SK-N-SH (cell line): ENCODE data around the gene CSNK1A1L. TPM values are rescaled to one million over a fixed set of nuclear protein-coding genes. Genes with fewer than 3 reads are reported as not detected.

Experiments
- CTCF ChIA-PET: fragments of 300-600, 350-600 bp; formaldehyde crosslinking; extraction: SDS; loops from one replicate; lab custom pipeline; 2021; lab: Yijun Ruan, JAX
- POLR2A ChIA-PET: fragments of 350-600 bp; sonication (Branson Sonifier 250); formaldehyde crosslinking; extraction: SDS; loops from one replicate; lab custom pipeline; 2020; ENCODE audit warnings: antibody characterized with exemption, inconsistent platforms; lab: Yijun Ruan, JAX
- DNase-seq: peaks from one replicate; pipeline ENCODE4 v3.0.0; 2012
- H2AFZ ChIP-seq: fragments of 200-600 bp; sonication (generic); 2 replicates; pipeline ENCODE4 v1.8.1; 2016; ENCODE audit warnings: antibody characterized with exemption, mild to moderate bottlenecking, low read depth
- H3F3A ChIP-seq: fragments of 200-600 bp; sonication (generic); replicated peaks from 2 replicates; pipeline ENCODE3; 2016; ENCODE audit warnings: antibody characterized with exemption, mild to moderate bottlenecking; ENCODE audit not compliant: insufficient read depth
- H3K27ac ChIP-seq, 2 experiments: fragments of 200-500 bp in 1 of 2; fragments of 200-600 bp in 1 of 2; sonication (Bioruptor generic) in 1 of 2; sonication (generic), shearing (Covaris generic) in 1 of 2; 2 replicates each; pipeline versions ENCODE4 v1.5.1 to v1.6.1; 2014 to 2016; ENCODE audit warnings: low read depth in 2 of 2, inconsistent platforms in 1 of 2, low read length in 1 of 2, mild to moderate bottlenecking in 1 of 2, mixed read lengths in 1 of 2
- H3K27me3 ChIP-seq: fragments of 200-600 bp; sonication (generic), shearing (Covaris generic); 2 replicates; pipeline ENCODE4 v1.6.1; 2016; ENCODE audit warnings: mixed run types; ENCODE audit not compliant: insufficient read depth
- H3K36me3 ChIP-seq, 2 experiments: fragments of 200-500 bp in 1 of 2; fragments of 200-600 bp in 1 of 2; sonication (Bioruptor generic) in 1 of 2; sonication (generic) in 1 of 2; replicated peaks in 1 of 2; 2 replicates each; pipeline versions ENCODE3 to v1.5.1; 2014 to 2016; ENCODE audit warnings: low read length in 1 of 2, mild to moderate bottlenecking in 1 of 2; ENCODE audit not compliant: insufficient read depth in 2 of 2, control insufficient read depth in 1 of 2
- H3K4me1 ChIP-seq, 2 experiments: fragments of 200-500 bp in 1 of 2; fragments of 200-600 bp in 1 of 2; sonication (Bioruptor generic) in 1 of 2; sonication (generic), shearing (Covaris generic) in 1 of 2; 2 replicates each; pipeline versions ENCODE4 v1.5.1 to v1.6.1; 2014 to 2016; ENCODE audit warnings: low read depth in 1 of 2, low read length in 1 of 2, mixed run types in 1 of 2; ENCODE audit not compliant: insufficient read depth in 2 of 2, control insufficient read depth in 1 of 2
- H3K4me2 ChIP-seq: fragments of 200-600 bp; sonication (generic), shearing (Covaris generic); 2 replicates; pipeline ENCODE4 v1.6.1; 2017; ENCODE audit warnings: mixed run types
- H3K4me3 ChIP-seq, 2 experiments: fragments of 200-500 bp in 1 of 2; fragments of 200-600 bp in 1 of 2; sonication (Bioruptor generic) in 1 of 2; sonication (generic), shearing (Covaris generic) in 1 of 2; 2 replicates each; pipeline versions ENCODE4 v1.5.1 to v1.8.1; 2014 to 2016; ENCODE audit warnings: low read depth in 2 of 2, inconsistent platforms in 1 of 2, low read length in 1 of 2, mild to moderate bottlenecking in 1 of 2, mixed read lengths in 1 of 2, moderate library complexity in 1 of 2
- H3K79me2 ChIP-seq: fragments of 200-600 bp; sonication (generic); 2 replicates; pipeline ENCODE4 v1.8.1; 2017; ENCODE audit warnings: mild to moderate bottlenecking; ENCODE audit not compliant: insufficient read depth
- H3K9ac ChIP-seq: fragments of 200-600 bp; sonication (generic); 2 replicates; pipeline ENCODE4 v1.6.1; 2017; ENCODE audit warnings: mixed run types
- H3K9me2 ChIP-seq: fragments of 200-600 bp; sonication (generic); 2 replicates; pipeline ENCODE4 v1.6.1; 2017; ENCODE audit warnings: mixed run types
- H3K9me3 ChIP-seq: fragments of 200-600 bp; sonication (generic); 2 replicates; pipeline ENCODE4 v1.6.1; 2017; ENCODE audit warnings: mixed run types, mild to moderate bottlenecking, moderate library complexity
- H4K20me1 ChIP-seq: fragments of 200-600 bp; sonication (generic); 2 replicates; pipeline ENCODE4 v1.6.1; 2017; ENCODE audit warnings: mild to moderate bottlenecking, mixed run types; ENCODE audit not compliant: insufficient read depth
- ELF1 ChIP-seq: IDR thresholded peaks from 2 replicates; pipeline ENCODE4 v1.4.0; 2012
- FOSL2 ChIP-seq: IDR thresholded peaks from 2 replicates; pipeline ENCODE4 v1.4.0; 2012; ENCODE audit warnings: low read depth, mild to moderate bottlenecking, moderate library complexity, borderline replicate concordance
- GABPA ChIP-seq: IDR thresholded peaks from 2 replicates; pipeline ENCODE4 v1.4.0; 2012; ENCODE audit warnings: low read depth, mild to moderate bottlenecking
- MXI1 ChIP-seq: IDR thresholded peaks from 2 replicates; pipeline ENCODE4 v1.6.1; 2012; ENCODE audit warnings: mild to moderate bottlenecking, low read depth, low read length, improper control_type of control experiment
- NRF1 ChIP-seq: IDR thresholded peaks from 2 replicates; pipeline ENCODE4 v1.6.1; 2012; ENCODE audit warnings: low read depth, mild to moderate bottlenecking, low read length
- RAD21 ChIP-seq: IDR thresholded peaks from 2 replicates; pipeline ENCODE4 v1.6.1; 2012; ENCODE audit warnings: mild to moderate bottlenecking, low read length
- RCOR1 ChIP-seq: fragments of 150-350 bp; IDR thresholded peaks from 2 replicates; pipeline ENCODE4 v1.6.1; 2017; ENCODE audit warnings: antibody characterized with exemption, low read length
- RFX5 ChIP-seq: IDR thresholded peaks from 2 replicates; pipeline ENCODE4 v1.6.1; 2012; ENCODE audit warnings: mild to moderate bottlenecking, improper control_type of control experiment, low read length
- TAF1 ChIP-seq: IDR thresholded peaks from 2 replicates; pipeline ENCODE4 v1.6.1; 2012; ENCODE audit warnings: low read depth, mild to moderate bottlenecking, low read length, moderate library complexity, borderline replicate concordance
- YY1 ChIP-seq: IDR thresholded peaks from 2 replicates; pipeline ENCODE4 v1.4.0; 2012; ENCODE audit warnings: low read depth, mild to moderate bottlenecking
- WGBS: methylation state at CpG from one replicate; pipeline ENCODE4 v1.1.6; 2017; ENCODE audit warnings: low lambda C conversion rate; 5-methylcytosine and 5-hydroxymethylcytosine counted together
- polyA plus RNA-seq, 3 experiments: library from polyadenylated mRNA; depleted of rRNA; stranded (reverse); fragments of >200 nt; gene quantifications; 2 replicates each; pipeline ENCODE4 v1.2.3, GENCODE V29; 2012
- TF ChIP-seq, protein P1 (sequence below): fragments of 150-350 bp; IDR thresholded peaks from 2 replicates; pipeline ENCODE4 v1.6.1; 2017; ENCODE audit warnings: antibody characterized with exemption, low read length, low read depth, borderline replicate concordance
- TF ChIP-seq, protein P2 (sequence below): IDR thresholded peaks from 2 replicates; pipeline ENCODE4; 2012
- TF ChIP-seq, protein P3 (sequence below): IDR thresholded peaks from 2 replicates; pipeline ENCODE4 v1.4.0; 2012; ENCODE audit warnings: low read depth, borderline replicate concordance

The CSNK1A1L gene
- polyA plus RNA-seq, 1 of the 3 experiments (the other 2 are of a cell fraction) = not detected

DNA sequence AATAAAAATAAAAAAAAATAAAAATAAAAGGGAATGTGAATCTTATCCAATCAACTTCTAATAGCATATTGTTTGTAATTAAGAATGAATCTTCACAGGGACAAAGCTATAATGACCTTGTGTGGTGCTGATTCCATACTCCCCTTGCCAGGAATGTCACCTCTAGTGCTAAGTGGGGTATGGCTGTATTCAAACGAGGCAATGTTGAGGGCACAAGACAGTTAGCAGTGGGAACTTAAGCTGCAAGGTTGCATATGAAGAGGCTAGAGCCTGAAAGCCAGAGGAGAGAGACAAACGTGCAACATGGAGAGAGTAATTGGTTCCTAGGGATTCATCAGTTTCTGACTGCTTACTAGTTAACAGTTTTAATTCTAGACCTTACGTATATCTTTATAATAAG lies 43.9 kb upstream of the CSNK1A1L start:
- no peaks in the 10 kb centered on the region for H3K9me3 ChIP-seq
- H2AFZ ChIP-seq = peak overlapping the region; percentile 35; the same call in 1 of the 2 replicates
- TF ChIP-seq, protein P1, sequence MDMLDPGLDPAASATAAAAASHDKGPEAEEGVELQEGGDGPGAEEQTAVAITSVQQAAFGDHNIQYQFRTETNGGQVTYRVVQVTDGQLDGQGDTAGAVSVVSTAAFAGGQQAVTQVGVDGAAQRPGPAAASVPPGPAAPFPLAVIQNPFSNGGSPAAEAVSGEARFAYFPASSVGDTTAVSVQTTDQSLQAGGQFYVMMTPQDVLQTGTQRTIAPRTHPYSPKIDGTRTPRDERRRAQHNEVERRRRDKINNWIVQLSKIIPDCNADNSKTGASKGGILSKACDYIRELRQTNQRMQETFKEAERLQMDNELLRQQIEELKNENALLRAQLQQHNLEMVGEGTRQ = no peak
- no peak for TF ChIP-seq NRF1
- no peak for TF ChIP-seq ELF1
- TF ChIP-seq, protein P2, sequence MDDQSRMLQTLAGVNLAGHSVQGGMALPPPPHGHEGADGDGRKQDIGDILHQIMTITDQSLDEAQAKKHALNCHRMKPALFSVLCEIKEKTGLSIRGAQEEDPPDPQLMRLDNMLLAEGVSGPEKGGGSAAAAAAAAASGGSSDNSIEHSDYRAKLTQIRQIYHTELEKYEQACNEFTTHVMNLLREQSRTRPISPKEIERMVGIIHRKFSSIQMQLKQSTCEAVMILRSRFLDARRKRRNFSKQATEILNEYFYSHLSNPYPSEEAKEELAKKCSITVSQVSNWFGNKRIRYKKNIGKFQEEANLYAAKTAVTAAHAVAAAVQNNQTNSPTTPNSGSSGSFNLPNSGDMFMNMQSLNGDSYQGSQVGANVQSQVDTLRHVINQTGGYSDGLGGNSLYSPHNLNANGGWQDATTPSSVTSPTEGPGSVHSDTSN = no peak
- no peak for TF ChIP-seq FOSL2
- TF ChIP-seq RCOR1 = no peak
- no peak for TF ChIP-seq RFX5
- no peak for TF ChIP-seq MXI1
- TF ChIP-seq GABPA = no peak
- no peak for TF ChIP-seq TAF1
- no peak for TF ChIP-seq RAD21
- TF ChIP-seq, protein P3, sequence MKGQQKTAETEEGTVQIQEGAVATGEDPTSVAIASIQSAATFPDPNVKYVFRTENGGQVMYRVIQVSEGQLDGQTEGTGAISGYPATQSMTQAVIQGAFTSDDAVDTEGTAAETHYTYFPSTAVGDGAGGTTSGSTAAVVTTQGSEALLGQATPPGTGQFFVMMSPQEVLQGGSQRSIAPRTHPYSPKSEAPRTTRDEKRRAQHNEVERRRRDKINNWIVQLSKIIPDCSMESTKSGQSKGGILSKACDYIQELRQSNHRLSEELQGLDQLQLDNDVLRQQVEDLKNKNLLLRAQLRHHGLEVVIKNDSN = no peak
- no peak for TF ChIP-seq YY1
- H3K9me2 ChIP-seq = no peaks in the 10 kb centered on the region
- H3F3A ChIP-seq = peaks cover 8% of the 10 kb centered on the region
- H4K20me1 ChIP-seq = no peaks in the 10 kb centered on the region
- CTCF ChIA-PET = interaction anchor here (1.0 kb wide), 1 partner anchor 699 kb away, joined by 3 read pairs; no protein-coding TSS in a partner anchor
- no peaks in the 10 kb centered on the region for H3K27me3 ChIP-seq
- no peaks in the 10 kb centered on the region for H3K36me3 ChIP-seq
- H3K4me2 ChIP-seq = no peak overlapping the region
- no peak overlapping the region for H3K4me3 ChIP-seq
- WGBS = 55% methylated on average over 3 of the region's 3 CpGs
- peaks cover 0 to 7% of the 10 kb centered on the region in 2 experiments; a peak in 2 of 4 replicates for H3K4me1 ChIP-seq
- POLR2A ChIA-PET = no interaction called here
- H3K9ac ChIP-seq = no peak overlapping the region
- no peak for DNase-seq
- H3K27ac ChIP-seq = no peak overlapping the region
- no peaks in the 10 kb centered on the region for H3K79me2 ChIP-seq

DNA sequence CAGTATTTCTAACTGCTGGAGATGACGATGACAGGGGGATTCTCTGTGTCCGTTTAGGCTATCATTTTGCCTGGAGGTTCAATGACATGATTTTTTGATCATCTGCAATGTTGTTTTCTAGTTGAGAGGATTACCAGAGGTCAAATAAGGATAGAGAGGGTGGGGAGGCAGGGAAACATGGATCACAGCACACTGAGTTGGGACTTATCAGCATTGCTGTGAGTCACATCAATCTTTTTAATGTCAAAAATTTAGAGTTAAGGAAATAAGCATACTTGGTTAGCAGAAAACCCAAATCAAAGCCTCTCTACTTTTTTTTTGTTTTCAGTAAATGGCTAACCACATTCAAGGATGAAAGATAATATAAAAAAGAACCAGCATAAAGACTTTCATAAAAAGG lies 43.0 kb upstream of the CSNK1A1L start:
- H3K27me3 ChIP-seq = no peaks in the 10 kb centered on the region
- POLR2A ChIA-PET = no interaction called here
- H3K36me3 ChIP-seq = no peaks in the 10 kb centered on the region
- peaks cover 12% of the 10 kb centered on the region for H3F3A ChIP-seq
- H3K27ac ChIP-seq = peak overlapping the region in 1 of 2 experiments; percentile 33; a peak in 1 of 4 replicates
- no peaks in the 10 kb centered on the region for H3K9me3 ChIP-seq
- no peak for TF ChIP-seq FOSL2
- TF ChIP-seq, protein P2 = 0 out of 2 replicates have a peak, but pooled peaks have one; percentile 5
- TF ChIP-seq, all 33 proteins: peak for 1
- DNase-seq = peak; percentile 12
- Histone ChIP-seq H3K4me2 (peak overlapping the region; percentile 18; the same call in 1 of the 2 replicates), H2AFZ (peak overlapping the region; percentile 40; the same call in 1 of the 2 replicates), H3K9ac (peak overlapping the region; percentile 14; the same call in 1 of the 2 replicates), H3K9me2 (no peaks in the 10 kb centered on the region), H3K79me2 (no peaks in the 10 kb centered on the region), H3K4me3 (no peak overlapping the region), H4K20me1 (no peaks in the 10 kb centered on the region), H3K4me1 (peaks cover 0 to 7% of the 10 kb centered on the region in 2 experiments; a peak in 3 of 4 replicates)
- WGBS = 19% methylated on average over 2 of the region's 2 CpGs
- CTCF ChIA-PET = interaction anchor here (1.0 kb wide), 1 partner anchor 700 kb away, joined by 3 read pairs; no protein-coding TSS in a partner anchor
